Small intestine (tissue), 7 donors: ENCODE results near the gene MYO18A. TPM values are rescaled to one million over a fixed set of nuclear protein-coding genes. Genes with fewer than 3 reads are reported as not detected.

ENCODE experiments used
- DNase-seq, 2 donors: peaks; one replicate each; pipeline versions ENCODE4 v3.0.0 to v3.0.0-alpha.2; 2013
- FAIRE-seq: peaks from 2 replicates; lab custom pipeline; 2012; peaks lifted over from hg19 to GRCh38; lab: Jason Lieb, UNC
- H3K27ac ChIP-seq, 3 donors: one replicate each; pipeline ENCODE4 v1.5.1; 2013; ENCODE audit warnings: low read length in 2 of 3, mild to moderate bottlenecking in 2 of 3, control low read depth in 1 of 3, inconsistent platforms in 1 of 3, low read depth in 1 of 3, moderate library complexity in 1 of 3
- H3K27me3 ChIP-seq, 3 donors: one replicate each; pipeline ENCODE4 v1.6.1; 2013; ENCODE audit warnings: low read length in 3 of 3, inconsistent platforms in 1 of 3; ENCODE audit not compliant: control insufficient read depth in 3 of 3, insufficient read depth in 3 of 3
- H3K36me3 ChIP-seq, 3 donors: one replicate each; pipeline ENCODE4 v1.6.1; 2013; ENCODE audit warnings: low read length in 3 of 3, inconsistent platforms in 1 of 3, low read depth in 1 of 3, mild to moderate bottlenecking in 1 of 3, moderate library complexity in 1 of 3; ENCODE audit not compliant: control insufficient read depth in 3 of 3, insufficient read depth in 2 of 3
- H3K4me1 ChIP-seq, 3 donors: one replicate each; pipeline ENCODE4 v1.6.1; 2013; ENCODE audit warnings: low read length in 2 of 3, inconsistent platforms in 1 of 3, low read depth in 1 of 3, mild to moderate bottlenecking in 1 of 3, moderate library complexity in 1 of 3; ENCODE audit not compliant: control insufficient read depth in 3 of 3, insufficient read depth in 2 of 3
- H3K4me3 ChIP-seq, 3 donors: one replicate each; pipeline ENCODE4 v1.5.1; 2013; ENCODE audit warnings: low read length in 3 of 3, control low read depth in 1 of 3, inconsistent platforms in 1 of 3, low read depth in 1 of 3, mild to moderate bottlenecking in 1 of 3, moderate library complexity in 1 of 3
- H3K9me3 ChIP-seq, 2 donors: one replicate each; pipeline ENCODE4 v1.6.1; 2013; ENCODE audit warnings: low read depth in 1 of 2, low read length in 1 of 2; ENCODE audit not compliant: control insufficient read depth in 2 of 2, insufficient read depth in 1 of 2
- WGBS, 3 donors: extraction: QIAGEN DNeasy Blood & Tissue Kit; methylation state at CpG; one replicate each; pipeline ENCODE4 v1.1.7; 2013; 5-methylcytosine and 5-hydroxymethylcytosine counted together
- polyA plus RNA-seq, 4 donors: library from polyadenylated mRNA; stranded (reverse) in 3 of 4; unstranded in 1 of 4; fragments of 200-250 nt in 3 of 4; fragments of 120-200 nt in 1 of 4; gene quantifications; one replicate each; pipeline versions ENCODE4 v1.2.1 to v1.2.3, GENCODE V29; 2013
- donor health status: healthy with polysubstance abuse.
- donor health status: control.
- donor health status: control.
- donor health status: Bipolar disorder and iron deficiency.
- donor health status: healthy.

The MYO18A gene
- polyA plus RNA-seq, 4 donors, result 42.9 to 66.9 (median 55.4) TPM

DNA sequence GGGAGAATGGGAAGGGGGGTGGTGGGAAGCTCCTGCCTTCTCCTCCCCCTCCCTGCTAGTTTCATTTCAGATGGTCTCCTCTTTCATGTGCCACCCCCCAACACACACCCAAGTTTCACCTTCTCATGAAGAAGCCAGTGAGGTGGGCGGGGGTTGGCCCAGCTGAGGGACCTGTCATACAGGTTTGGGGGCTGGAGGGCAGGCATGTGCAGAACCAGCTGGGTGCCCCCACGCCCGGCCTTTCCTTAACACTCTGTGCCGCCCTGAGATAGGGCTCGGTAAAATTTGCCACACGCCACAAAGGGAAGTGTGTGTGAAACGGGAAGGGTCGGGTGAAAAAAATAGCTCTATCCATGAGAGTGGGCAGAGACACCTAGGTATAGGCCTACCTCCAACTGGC lies 79.9 kb downstream of the MYO18A start:
- Histone ChIP-seq H3K27ac (no peak overlapping the region), H3K9me3 (no peaks in the 10 kb centered on the region), H3K27me3 (no peaks in the 10 kb centered on the region), H3K36me3 (peaks cover 10 to 94% (median 40%) of the 10 kb centered on the region in 3 donors), H3K4me3 (no peak overlapping the region), H3K4me1 (no peaks in the 10 kb centered on the region)
- DNase-seq, result no peak
- 80 to 84% (median 82%) methylated on average over 8 of the region's 8 CpGs for WGBS, 3 donors
- FAIRE-seq, result no peak

DNA sequence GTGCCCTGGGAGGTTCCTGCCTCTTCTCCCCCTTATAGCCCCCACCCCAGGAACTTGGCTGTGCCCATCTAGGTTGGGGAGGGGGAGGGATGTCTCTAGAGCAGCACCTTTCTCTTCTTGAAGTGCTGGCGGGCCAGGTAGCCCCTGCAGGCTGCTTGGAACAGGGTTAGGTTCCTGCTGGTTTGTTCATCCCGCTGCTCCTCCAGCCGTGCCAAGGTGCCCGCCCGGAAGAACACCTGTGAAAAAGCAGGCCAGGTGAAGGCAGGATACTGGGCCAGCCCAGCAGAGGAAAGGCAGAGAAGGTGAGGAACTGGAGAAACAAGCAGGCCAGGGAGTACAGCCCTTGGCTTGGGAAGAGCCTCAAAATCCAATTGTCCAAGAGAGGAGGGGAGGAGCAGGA lies 80.7 kb downstream of the MYO18A start:
- no peak for DNase-seq
- 86 to 94% (median 93%) methylated on average over 4 to 5 of the region's 5 CpGs for WGBS, 3 donors
- Histone ChIP-seq H3K27me3 (no peaks in the 10 kb centered on the region), H3K36me3 (peaks cover 11 to 96% (median 40%) of the 10 kb centered on the region in 3 donors), H3K27ac (no peak overlapping the region), H3K4me3 (no peak overlapping the region), H3K9me3 (no peaks in the 10 kb centered on the region), H3K4me1 (no peaks in the 10 kb centered on the region)
- no peak for FAIRE-seq

DNA sequence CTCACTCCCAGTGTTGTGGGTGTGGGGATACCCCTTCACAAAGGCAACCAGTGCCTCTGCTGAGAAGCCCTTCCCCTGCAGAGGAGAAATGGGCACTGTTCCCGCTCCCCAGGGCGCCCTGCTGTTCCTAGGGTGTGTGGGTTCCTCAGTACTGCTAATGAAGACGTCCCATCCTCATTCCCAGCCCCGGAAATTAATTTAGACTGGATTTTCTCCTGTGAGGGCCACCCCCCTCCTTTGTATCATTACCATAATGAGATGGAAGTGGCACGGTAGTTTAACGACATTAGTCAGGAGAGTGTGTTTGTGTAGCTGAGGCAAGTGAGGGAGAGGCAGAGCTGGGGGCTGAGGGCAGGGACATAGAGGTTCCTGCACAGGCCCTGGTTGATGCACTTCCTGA lies 84.1 kb downstream of the MYO18A start:
- no peak overlapping the region for H3K4me3 ChIP-seq
- DNase-seq (no peak), FAIRE-seq (no peak)
- no peaks in the 10 kb centered on the region for H3K27me3 ChIP-seq
- no peaks in the 10 kb centered on the region for H3K9me3 ChIP-seq
- H3K36me3 ChIP-seq, result peaks cover 21 to 96% (median 34%) of the 10 kb centered on the region in 3 donors
- no peak overlapping the region for H3K27ac ChIP-seq
- 79 to 85% (median 80%) methylated on average over 6 of the region's 6 CpGs for WGBS, 3 donors
- no peaks in the 10 kb centered on the region for H3K4me1 ChIP-seq

DNA sequence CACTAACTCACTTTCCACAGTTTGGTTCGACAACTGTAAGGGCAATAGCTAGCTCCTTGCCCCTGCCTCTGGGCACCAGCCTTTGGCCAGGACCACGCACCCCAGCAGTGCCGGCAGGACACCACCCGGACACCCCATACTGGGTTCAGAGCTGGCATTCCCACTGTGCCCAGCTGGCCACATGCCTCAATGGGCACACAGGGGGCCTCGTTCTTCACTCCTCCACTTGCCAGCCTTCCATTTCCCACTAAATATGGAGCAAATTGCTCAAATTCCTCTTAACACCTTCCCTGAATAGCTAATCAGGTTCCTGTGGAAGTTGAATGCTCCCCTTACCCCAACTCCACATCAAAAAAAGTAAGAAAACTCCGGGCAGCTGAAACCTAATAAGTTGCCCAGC lies 84.8 kb downstream of the MYO18A start:
- no peak for FAIRE-seq
- Histone ChIP-seq H3K9me3 (no peaks in the 10 kb centered on the region), H3K36me3 (peaks cover 21 to 100% (median 38%) of the 10 kb centered on the region in 3 donors), H3K27ac (no peak overlapping the region), H3K27me3 (no peaks in the 10 kb centered on the region), H3K4me1 (no peaks in the 10 kb centered on the region), H3K4me3 (no peak overlapping the region)
- 90 to 97% (median 91%) methylated on average over 6 of the region's 6 CpGs for WGBS, 3 donors
- no peak for DNase-seq

DNA sequence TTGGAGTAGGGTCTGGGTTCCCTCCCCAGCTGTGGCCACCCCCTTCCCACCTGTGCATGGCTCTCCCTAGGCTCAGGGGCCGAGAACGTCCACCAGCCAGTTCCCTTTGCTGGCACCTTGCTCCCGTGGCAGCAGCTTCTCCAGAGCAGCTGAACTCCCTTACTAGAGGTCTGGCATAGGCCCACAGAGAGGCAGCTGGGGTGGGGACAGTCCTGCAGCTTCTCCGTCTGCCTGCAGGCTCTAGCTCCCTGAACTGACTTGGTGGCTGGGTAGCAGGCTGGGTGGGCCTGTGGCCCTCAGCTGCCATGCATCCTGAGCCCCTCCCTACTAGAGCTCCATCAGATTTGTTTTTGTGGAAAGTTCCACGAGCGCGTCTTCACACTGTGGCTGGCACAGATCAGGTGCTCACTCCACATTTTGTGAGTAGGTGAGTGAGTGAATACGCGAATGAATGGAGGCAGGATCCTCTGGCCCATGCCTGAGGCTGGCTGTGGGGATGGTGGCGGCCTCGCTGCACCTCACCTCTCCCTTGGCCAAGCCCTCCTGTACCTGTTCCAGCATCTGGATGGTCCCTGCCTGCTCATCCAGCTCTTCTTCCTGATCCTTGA lies 86.0 kb downstream of the MYO18A start:
- Histone ChIP-seq H3K4me1 (no peaks in the 10 kb centered on the region), H3K27me3 (no peaks in the 10 kb centered on the region), H3K27ac (no peak overlapping the region), H3K36me3 (peaks cover 23 to 100% (median 37%) of the 10 kb centered on the region in 3 donors), H3K9me3 (no peaks in the 10 kb centered on the region), H3K4me3 (no peak overlapping the region)
- 89 to 92% (median 90%) methylated on average over 11 of the region's 11 CpGs for WGBS, 3 donors
- DNase-seq (no peak), FAIRE-seq (no peak)

DNA sequence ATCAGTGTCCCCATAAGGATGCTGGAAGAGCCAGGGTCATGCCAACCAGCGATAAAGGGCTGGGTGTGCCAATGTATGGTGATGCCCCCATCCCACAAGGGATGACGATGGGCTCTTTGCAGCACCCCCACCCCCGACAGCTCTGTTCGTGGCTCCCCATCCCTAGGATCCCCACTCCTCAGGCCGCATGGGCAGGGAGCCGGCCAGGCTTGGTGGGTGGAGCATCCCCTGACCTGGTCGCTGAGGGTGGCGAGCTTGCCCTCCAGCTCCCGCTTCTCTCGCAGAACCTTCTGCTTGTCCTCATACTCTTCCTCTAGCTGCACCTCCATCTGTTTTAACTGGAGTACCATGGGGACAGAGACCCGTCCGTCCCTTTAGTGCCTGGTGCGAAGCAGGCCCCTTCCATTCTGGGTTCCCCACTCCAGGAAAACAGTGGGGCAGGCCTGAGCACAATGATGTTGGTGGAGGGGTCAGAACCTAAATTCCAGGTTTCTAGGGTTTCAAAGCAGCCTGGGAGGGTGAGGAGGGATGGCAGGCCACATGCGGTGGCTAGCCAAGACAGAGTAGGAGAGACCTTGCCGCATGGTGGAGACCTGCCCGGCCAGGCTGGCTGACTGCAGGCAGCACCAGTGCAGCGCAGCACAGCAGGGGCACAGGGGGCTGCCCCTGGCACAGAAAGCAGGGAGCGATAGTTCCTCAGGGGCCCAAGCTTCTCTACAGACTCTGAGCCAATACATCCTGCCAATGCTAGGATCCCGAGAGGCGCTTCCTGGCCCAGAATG lies 86.9 kb downstream of the MYO18A start:
- peaks cover 18 to 99% (median 41%) of the 10 kb centered on the region in 3 donors for H3K36me3 ChIP-seq
- no peaks in the 10 kb centered on the region for H3K27me3 ChIP-seq
- 94 to 95% (median 95%) methylated on average over 20 of the region's 20 CpGs for WGBS, 3 donors
- H3K27ac ChIP-seq, result no peak overlapping the region
- no peaks in the 10 kb centered on the region for H3K9me3 ChIP-seq
- DNase-seq, result no peak
- FAIRE-seq, result no peak
- no peaks in the 10 kb centered on the region for H3K4me1 ChIP-seq
- H3K4me3 ChIP-seq, result no peak overlapping the region

GRCh38 chr17:29091606-29092289 lies 88.5 kb downstream of the MYO18A start:
- Histone ChIP-seq H3K27me3 (no peaks in the 10 kb centered on the region), H3K4me3 (no peak overlapping the region), H3K4me1 (no peaks in the 10 kb centered on the region), H3K27ac (no peak overlapping the region), H3K36me3 (peaks cover 19 to 97% (median 31%) of the 10 kb centered on the region in 3 donors), H3K9me3 (no peaks in the 10 kb centered on the region)
- FAIRE-seq (no peak), DNase-seq (no peak)
- WGBS, 3 donors, result 82 to 84% (median 83%) methylated on average over 13 of the region's 13 CpGs

DNA sequence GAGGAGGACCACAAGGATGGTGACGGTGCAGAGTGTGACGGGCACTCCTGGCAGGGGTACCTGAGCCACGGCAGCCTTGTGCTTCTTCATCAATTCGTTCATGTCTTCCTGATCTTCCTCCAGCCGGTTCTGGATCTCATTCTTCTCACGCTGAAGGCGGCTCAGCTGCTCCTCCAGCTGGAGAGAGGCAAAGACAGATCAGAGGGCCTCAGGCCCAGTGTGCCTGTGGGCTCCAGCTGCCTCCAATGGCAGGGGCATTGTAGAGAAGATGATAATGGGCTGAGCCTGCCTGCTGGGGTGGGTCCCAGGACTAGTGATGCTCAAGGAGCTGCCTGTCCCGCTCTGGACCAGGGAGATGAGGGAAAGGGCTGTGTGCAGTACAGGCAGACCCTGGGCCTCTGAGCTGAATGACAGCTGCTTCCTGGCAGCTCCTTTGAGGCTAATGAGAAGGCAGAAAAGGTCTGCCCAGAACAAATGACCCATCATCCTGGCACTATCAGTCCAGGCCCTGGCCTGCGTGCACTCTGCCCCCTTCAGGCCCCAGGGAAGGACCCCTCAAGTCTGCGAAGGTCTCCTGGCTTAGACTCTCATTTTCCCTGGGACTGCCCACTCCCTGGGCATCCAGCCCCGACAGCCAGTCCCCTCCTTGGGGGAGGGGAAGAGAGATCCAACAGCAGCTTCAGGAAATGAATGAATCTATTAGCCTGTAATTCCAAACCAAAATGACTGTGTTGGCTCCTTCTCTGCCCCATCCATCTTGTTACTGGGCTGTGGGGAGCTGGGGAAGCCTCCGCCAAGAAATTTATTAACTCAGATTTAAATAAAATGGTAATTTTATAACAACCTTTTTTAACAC lies 89.2 kb downstream of the MYO18A start:
- Histone ChIP-seq H3K9me3 (no peaks in the 10 kb centered on the region), H3K27me3 (no peaks in the 10 kb centered on the region), H3K27ac (no peak overlapping the region), H3K36me3 (peaks cover 22 to 97% (median 35%) of the 10 kb centered on the region in 3 donors), H3K4me1 (no peaks in the 10 kb centered on the region), H3K4me3 (no peak overlapping the region)
- no peak for DNase-seq
- WGBS, 3 donors, result 78 to 92% (median 85%) methylated on average over 12 of the region's 12 CpGs
- no peak for FAIRE-seq
